Mucosa of descending colon (tissue), 3 donors: ENCODE data around the gene BMP10. TPM values are rescaled to one million over a fixed set of nuclear protein-coding genes. Genes with fewer than 3 reads are reported as not detected.

Source experiments
- ATAC-seq: fragments of 200-7000 bp; cut with Tn5 transposase; one replicate; pipeline ENCODE4 v1.9.1; 2020; ENCODE audit warnings: mild to moderate bottlenecking, moderate library complexity
- DNase-seq, 3 donors: peaks; one replicate each; pipeline ENCODE4 v3.0.0-alpha.2; 2020
- H3K36me3 ChIP-seq: fragments of 200-600 bp; one replicate; pipeline ENCODE4 v1.8.0; 2021; ENCODE audit warnings: low read depth, mild to moderate bottlenecking
- H3K4me1 ChIP-seq: fragments of 200-600 bp; one replicate; pipeline ENCODE4 v1.8.0; 2021; ENCODE audit warnings: low read depth, mild to moderate bottlenecking
- H3K4me3 ChIP-seq: fragments of 200-600 bp; one replicate; pipeline ENCODE4 v1.8.0; 2021; ENCODE audit warnings: mild to moderate bottlenecking
- H3K9me3 ChIP-seq: fragments of 200-600 bp; one replicate; pipeline ENCODE4 v1.8.0; 2021; ENCODE audit warnings: mild to moderate bottlenecking
- intact Hi-C, 2 donors: fragments of 100-400 bp; cut with DNase I in 1 of 2; cut with micrococcal nuclease in 1 of 2; formaldehyde crosslinking; loops; one replicate each; pipeline versions ENCODE4 v1.11.0 to v1.11.1; 2022; cut with DNase I, micrococcal nuclease
- total RNA-seq, 3 donors: library from RNA; stranded (reverse); fragmentation: NEBNext Ultra II Directional in 2 of 3; extraction: Animal tissue kit (Norgen Biotek cat#: 25700) in 2 of 3; gene quantifications; one replicate each; pipeline versions ENCODE4 v1.2.1 to v1.2.4, GENCODE V29; 2021 to 2023
- TF ChIP-seq, protein P1 (sequence below): fragments of 200-600 bp; IDR thresholded peaks from one replicate; pipeline ENCODE4 v1.8.0; 2022; ENCODE audit warnings: antibody characterized with exemption, mild to moderate bottlenecking
- donor health status: DM: no; HTN: no; CAD: no; lungs with moderate emphysema.
- donor health status: DM: no; HTN: no; CAD: no.
- donor health status: DM: no; HTN: yes; CAD: no.

BMP10 gene
- total RNA-seq, 3 donors from 2014 or later, result 0.43 TPM; not detected in 2

- intact Hi-C loops, result no loop called here
- DNase-seq, result no peak
- H3K4me3 ChIP-seq, result no peak overlapping the region
- no peak for ATAC-seq
- no peaks in the 10 kb centered on the region for H3K36me3 ChIP-seq
- TF ChIP-seq, protein P1, sequence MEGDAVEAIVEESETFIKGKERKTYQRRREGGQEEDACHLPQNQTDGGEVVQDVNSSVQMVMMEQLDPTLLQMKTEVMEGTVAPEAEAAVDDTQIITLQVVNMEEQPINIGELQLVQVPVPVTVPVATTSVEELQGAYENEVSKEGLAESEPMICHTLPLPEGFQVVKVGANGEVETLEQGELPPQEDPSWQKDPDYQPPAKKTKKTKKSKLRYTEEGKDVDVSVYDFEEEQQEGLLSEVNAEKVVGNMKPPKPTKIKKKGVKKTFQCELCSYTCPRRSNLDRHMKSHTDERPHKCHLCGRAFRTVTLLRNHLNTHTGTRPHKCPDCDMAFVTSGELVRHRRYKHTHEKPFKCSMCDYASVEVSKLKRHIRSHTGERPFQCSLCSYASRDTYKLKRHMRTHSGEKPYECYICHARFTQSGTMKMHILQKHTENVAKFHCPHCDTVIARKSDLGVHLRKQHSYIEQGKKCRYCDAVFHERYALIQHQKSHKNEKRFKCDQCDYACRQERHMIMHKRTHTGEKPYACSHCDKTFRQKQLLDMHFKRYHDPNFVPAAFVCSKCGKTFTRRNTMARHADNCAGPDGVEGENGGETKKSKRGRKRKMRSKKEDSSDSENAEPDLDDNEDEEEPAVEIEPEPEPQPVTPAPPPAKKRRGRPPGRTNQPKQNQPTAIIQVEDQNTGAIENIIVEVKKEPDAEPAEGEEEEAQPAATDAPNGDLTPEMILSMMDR, result no peak
- no peaks in the 10 kb centered on the region for H3K4me1 ChIP-seq
- no peaks in the 10 kb centered on the region for H3K9me3 ChIP-seq
These were observed 6.1 kb downstream of the BMP10 start for GRCh38 chr2:68865108-68865507.

GRCh38 chr2:68863996-68864395 lies 7.2 kb downstream of the BMP10 start:
- DNase-seq, result no peak
- TF ChIP-seq, protein P1, result no peak
- H3K4me3 ChIP-seq, result no peak overlapping the region
- H3K9me3 ChIP-seq, result no peaks in the 10 kb centered on the region
- intact Hi-C loops, result no loop called here
- no peak for ATAC-seq
- H3K36me3 ChIP-seq, result no peaks in the 10 kb centered on the region
- no peaks in the 10 kb centered on the region for H3K4me1 ChIP-seq

- Histone ChIP-seq H3K9me3 (no peaks in the 10 kb centered on the region), H3K4me3 (no peak overlapping the region), H3K36me3 (no peaks in the 10 kb centered on the region), H3K4me1 (no peaks in the 10 kb centered on the region)
- intact Hi-C loops, result no loop called here
- TF ChIP-seq, protein P1, result no peak
- no peak for DNase-seq
- ATAC-seq, result no peak
These were observed 8.3 kb downstream of the BMP10 start for GRCh38 chr2:68862889-68863288.

DNA sequence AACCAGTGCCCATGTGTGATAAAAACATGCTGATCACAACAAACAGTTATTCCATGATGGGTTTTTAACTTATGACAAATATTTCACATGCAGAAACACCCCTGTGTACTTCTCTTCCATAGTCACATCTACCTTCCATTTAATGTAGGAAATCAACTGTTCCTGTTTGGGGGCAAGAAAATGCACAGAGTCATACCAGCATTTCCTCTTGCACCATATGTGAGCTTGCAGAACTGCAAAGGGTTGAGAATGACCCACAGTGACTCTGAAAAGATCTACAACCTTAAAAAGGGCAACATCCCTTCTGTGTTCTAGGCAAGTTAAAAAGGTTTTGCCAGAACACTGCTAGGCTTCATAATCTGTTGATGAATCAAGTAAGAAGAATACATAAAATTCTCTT lies 9.9 kb downstream of the BMP10 start:
- intact Hi-C loops, result no loop called here
- DNase-seq, result no peak
- H3K4me1 ChIP-seq, result no peaks in the 10 kb centered on the region
- ATAC-seq, result no peak
- no peaks in the 10 kb centered on the region for H3K36me3 ChIP-seq
- TF ChIP-seq, protein P1, result no peak
- H3K4me3 ChIP-seq, result no peak overlapping the region
- H3K9me3 ChIP-seq, result no peaks in the 10 kb centered on the region

DNA sequence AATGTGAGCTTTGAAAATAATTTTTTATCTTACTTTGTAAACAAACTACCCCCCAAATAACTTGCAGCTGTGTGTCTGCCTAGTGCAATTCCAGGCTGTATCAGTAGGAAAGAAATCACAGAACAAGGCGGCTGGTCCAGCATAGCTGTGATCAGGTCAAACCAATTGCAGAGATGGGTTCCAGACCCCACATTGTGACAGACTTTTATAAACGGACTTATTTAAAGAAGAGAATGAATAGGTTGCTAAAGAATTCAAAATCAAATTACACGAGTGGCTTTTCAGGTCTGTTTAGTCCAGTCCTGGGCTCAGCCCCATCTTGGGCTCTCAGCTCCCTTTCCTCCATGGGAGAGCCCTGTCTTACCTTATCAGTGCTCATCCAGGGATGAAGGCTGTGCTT lies 11.1 kb downstream of the BMP10 start:
- TF ChIP-seq, protein P1, result no peak
- no peak for ATAC-seq

DNA sequence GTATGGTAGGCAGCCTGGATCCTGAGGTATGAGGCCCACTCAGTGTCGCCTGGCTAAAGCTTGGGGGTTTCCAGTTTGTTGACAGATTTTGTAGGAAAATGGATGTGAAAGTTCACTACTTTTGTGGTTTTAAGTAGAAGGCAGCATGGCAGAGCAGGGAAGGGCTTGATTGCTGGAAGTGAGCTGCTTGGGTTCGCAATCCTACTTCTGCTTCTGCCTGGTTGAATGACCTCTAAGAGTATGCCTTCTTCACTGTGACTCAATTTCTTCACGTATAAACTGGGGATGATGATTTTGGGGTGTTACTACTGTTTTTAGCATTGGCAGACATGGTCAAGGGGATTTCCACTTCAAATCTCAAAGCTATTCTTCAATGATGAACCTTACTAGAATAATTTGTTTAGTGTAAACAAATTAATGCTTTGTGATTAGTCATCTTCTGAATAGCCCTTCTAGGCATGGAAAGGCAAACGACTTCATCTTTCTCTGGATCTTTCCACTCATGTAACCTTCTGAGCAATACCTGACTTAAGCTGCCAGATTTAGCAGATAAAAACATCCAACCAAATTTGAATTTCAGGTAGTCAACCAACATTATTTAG lies 13.2 kb downstream of the BMP10 start:
- Histone ChIP-seq H3K4me1 (no peaks in the 10 kb centered on the region), H3K4me3 (no peak overlapping the region), H3K9me3 (no peaks in the 10 kb centered on the region), H3K36me3 (no peaks in the 10 kb centered on the region)
- ATAC-seq (peak; percentile 42), DNase-seq (no peak)
- intact Hi-C loops, result no loop called here
- TF ChIP-seq, protein P1, result no peak

More for the DNA sequence above, 11.1 kb downstream of the BMP10 start:
- intact Hi-C loops, result no loop called here
- no peaks in the 10 kb centered on the region for H3K36me3 ChIP-seq
- no peaks in the 10 kb centered on the region for H3K4me1 ChIP-seq
- DNase-seq, result no peak
- H3K9me3 ChIP-seq, result no peaks in the 10 kb centered on the region
- H3K4me3 ChIP-seq, result no peak overlapping the region
